Activated gamma-delta T cell (primary cell): ENCODE measurements around the gene LRFN2.
A peak's percentile ranks its signal among the peaks of the same experiment; 100 is the strongest.

Experiments used
- DNase-seq: peaks from one replicate; lab custom pipeline; 2025; lab: John Stamatoyannopoulos, UW

LRFN2 gene

GRCh38 chr6:40586369-40587201, 579 bp downstream of the LRFN2 start:
- peak; percentile 13 for DNase-seq

GRCh38 chr6:40585651-40586269, 1.4 kb downstream of the LRFN2 start:
- no peak for DNase-seq

DNA sequence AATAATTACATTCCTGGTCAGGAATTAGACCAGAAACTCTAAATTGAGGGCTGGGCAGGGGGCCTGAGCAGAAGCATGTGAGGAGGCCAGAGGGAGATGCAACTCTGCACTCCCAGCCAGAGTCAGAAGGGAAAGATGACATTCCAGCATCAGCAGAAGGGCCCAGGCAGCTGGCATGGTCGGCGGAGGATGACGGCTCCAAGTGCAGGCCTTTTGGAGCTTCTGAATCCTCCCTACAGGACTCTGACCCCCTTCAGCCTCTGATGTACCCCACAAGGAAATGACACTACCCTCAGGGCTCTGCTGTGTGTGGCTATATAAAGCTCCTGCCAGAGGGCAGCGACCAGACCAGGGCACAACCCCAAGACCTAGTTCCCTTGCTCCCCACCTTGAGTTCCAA, 1.9 kb downstream of the LRFN2 start:
- no peak for DNase-seq

GRCh38 chr6:40584741-40585140, 2.4 kb downstream of the LRFN2 start:
- DNase-seq, result no peak

DNA sequence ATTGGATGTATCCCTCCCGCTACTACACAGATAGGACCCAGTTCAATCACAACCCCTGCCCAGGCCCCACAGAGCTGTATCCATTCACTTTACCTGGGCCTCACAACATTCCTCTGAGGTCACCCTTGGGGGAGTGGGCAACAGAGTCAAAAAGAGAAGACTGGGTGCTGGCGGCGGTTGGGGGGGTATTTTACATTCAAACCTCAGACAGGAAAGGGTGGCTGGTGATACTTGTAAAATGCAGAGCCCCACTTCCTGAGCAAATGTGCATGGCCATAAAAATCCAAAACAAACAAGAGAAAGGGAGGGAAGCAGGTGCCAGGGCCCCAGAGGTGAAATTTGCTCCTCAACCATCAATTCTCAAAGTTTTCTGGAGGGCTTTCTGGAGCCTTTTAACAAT, 3.5 kb downstream of the LRFN2 start:
- DNase-seq, result no peak

DNA sequence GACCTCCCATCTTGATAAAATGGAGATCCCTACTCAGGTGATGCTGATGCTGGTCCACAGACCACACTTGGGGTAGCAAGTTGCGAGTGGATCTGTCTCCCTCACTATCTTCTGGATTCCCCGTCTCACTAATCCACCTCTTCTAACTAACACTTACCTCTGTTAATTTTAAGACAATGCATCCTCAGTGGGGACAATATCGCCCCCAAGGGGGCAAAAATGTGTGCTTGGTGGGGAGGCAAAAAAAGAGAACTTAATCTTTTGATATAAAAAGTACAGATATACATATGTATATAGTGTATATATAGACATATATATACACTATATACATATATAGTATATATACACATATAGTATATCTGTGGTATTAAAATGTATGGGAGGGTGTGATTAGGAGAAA, 4.3 kb downstream of the LRFN2 start:
- no peak for DNase-seq

DNA sequence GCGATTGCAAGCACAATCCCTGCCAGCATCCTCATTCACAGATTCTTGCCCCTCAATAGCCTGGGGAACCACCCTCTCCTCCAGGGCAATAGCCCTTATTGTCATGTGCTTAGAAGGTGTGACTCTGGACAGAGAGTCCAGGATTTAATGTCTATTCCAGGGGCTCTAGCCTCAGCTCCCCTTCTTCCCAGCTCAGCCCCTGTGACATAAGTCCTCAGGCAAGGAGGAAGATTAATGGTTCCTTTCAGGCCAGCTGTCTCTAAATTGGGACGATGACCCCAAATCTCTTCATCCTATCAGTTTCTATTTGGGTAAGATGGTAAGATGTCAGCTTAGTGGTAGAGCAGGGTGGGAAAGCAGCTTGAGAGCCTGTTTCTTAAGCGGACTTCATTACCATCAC, 8.1 kb downstream of the LRFN2 start:
- no peak for DNase-seq

- DNase-seq, result no peak
Observed at GRCh38 chr6:40577672-40578071, 9.5 kb downstream of the LRFN2 start.

DNA sequence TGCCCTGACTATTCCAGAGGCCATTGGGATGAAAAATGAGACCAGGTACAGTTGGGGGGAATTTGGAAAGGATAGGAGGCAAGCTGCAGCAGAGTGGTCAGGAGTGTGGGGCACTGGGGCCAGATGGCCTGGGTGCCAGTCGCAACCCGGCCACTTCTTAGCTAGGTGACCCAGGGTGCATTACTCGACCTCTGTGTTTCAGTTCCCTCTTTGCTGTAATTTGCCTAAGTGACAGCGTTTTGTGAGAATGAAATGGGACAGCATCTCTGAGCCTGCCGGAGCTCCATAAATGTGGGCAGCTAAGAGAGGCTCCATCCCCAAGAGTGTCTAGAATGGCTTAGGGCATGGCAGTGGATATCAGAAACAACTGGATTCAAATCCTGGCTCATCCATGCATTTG, 13.9 kb downstream of the LRFN2 start:
- no peak for DNase-seq

- DNase-seq, result no peak
Observed at GRCh38 chr6:40569162-40569910, 17.8 kb downstream of the LRFN2 start.

GRCh38 chr6:40568062-40568708, 19.0 kb downstream of the LRFN2 start:
- DNase-seq, result no peak

- no peak for DNase-seq
Observed at GRCh38 chr6:40563111-40563510, 24.1 kb downstream of the LRFN2 start.

DNA sequence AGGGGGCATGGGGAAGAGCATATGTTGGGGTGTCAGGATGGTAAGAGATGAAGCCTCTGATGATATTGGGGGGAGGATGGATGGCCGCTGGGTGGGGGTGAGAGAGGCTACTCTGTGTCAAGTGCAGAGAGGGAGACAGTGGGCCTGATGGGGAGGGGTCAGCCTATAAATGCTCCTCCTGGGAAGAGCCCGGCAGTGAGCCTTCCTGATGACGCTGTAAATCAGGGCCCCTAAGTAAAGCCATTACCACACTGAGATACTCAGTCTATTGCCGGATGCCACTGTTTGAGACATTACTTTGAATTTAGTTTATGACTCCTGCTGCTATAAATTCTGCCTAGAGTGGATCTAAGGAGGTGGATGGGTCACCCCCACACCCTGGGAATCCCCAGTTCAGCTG, 28.1 kb downstream of the LRFN2 start:
- DNase-seq, result no peak

DNA sequence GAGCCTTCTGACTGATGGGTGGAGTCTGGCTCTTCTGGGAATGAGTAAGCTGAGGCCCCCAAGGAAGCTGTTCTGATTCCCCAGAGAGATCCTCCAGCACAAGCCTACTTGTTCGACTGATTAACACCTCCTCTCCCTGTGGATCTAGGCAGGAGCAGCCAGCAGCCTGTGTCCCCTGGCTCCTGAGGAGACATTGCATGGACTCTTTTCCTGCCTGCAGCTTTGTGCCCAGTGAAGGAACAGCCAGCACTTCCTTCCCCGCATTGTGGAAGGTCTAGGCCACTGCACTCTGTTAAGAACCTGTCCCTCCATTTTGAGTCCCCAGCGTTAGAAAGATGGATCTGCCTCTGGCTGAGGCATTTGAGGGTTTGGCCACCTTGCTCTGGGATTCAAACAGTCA, 29.1 kb downstream of the LRFN2 start:
- DNase-seq, result no peak

- DNase-seq, result no peak
Observed at GRCh38 chr6:40556881-40557280, 30.3 kb downstream of the LRFN2 start.

DNA sequence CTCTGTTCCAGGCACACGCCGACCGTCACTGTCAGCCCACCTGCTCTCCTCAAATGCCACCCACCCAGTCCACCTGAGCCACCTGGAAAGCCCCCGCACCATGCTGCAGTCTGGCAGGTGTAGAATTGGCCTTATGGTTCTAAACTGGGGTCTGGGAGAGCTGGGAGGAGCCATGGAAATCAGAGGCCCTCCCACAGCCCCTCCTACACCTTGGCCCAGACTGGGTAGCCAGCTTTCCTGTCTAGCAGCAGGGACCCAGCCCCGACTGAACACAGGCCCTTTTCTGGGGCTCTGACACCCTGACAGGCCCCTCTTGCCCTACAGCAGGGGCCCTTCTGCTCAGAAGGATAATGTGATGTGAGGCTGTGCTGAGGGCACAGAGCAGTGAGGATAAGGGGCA, 31.1 kb downstream of the LRFN2 start:
- no peak for DNase-seq

- no peak for DNase-seq
Observed at GRCh38 chr6:40555092-40555491, 32.1 kb downstream of the LRFN2 start.

- no peak for DNase-seq
Observed at GRCh38 chr6:40552941-40553340, 34.2 kb downstream of the LRFN2 start.

- no peak for DNase-seq
Observed at GRCh38 chr6:40551966-40552505, 35.1 kb downstream of the LRFN2 start.

- no peak for DNase-seq
Observed at GRCh38 chr6:40550202-40551101, 36.7 kb downstream of the LRFN2 start.

- DNase-seq, result no peak
Observed at GRCh38 chr6:40545954-40546353, 41.2 kb downstream of the LRFN2 start.
